Islet of Langerhans (tissue), 1 donor: ENCODE measurements around the gene AHSG.

ENCODE experiments used
- FAIRE-seq: peaks from one replicate; lab custom pipeline; 2011; peaks lifted over from hg19 to GRCh38; lab: Jason Lieb, UNC

Gene AHSG

GRCh38 chr3:186643493-186643892, 30.6 kb downstream of the AHSG start:
- FAIRE-seq, result no peak

DNA sequence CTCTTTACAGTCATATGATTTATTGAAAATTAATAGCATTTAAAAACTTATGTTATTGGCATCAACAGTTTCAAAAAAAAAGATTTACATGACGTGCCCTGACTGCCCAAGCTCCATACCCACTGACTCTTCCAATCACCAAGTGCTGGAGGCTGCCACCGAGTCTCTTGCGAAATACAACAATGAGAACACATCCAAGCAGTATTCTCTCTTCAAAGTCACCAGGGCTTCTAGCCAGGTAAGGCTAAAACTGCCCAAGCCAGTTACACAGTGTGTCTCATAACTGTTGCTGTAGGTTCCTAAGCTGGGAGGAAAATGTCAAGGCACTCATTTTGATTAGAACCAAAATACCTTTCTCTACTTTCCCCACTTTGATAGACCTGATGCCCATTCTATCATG, 31.8 kb downstream of the AHSG start:
- FAIRE-seq, result no peak

GRCh38 chr3:186646106-186646505, 33.2 kb downstream of the AHSG start:
- no peak for FAIRE-seq

DNA sequence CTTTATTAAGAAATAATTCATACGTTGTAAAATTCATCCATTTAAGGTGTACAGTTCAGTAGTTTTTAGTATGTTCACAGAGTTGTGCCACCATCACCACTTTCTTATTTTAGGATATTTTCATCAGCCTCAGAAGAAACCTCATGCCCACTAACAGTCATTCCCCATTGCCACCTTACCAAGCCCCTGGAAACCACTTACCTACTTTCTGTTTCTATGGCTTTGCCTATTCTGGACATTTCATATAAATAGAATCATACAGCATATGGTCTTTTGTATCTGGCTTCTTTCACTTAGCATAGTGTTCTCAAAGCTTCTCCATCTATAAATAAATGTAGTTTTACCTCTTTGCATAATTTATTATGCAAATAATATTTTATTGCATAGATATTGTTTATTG, 34.0 kb downstream of the AHSG start:
- no peak for FAIRE-seq

GRCh38 chr3:186648851-186649250, 36.0 kb downstream of the AHSG start:
- no peak for FAIRE-seq

- no peak for FAIRE-seq
Measured at GRCh38 chr3:186651678-186652215, 38.9 kb downstream of the AHSG start.

- no peak for FAIRE-seq
Measured at GRCh38 chr3:186653080-186653707, 40.3 kb downstream of the AHSG start.

- FAIRE-seq, result no peak
Measured at GRCh38 chr3:186653984-186654383, 41.1 kb downstream of the AHSG start.

DNA sequence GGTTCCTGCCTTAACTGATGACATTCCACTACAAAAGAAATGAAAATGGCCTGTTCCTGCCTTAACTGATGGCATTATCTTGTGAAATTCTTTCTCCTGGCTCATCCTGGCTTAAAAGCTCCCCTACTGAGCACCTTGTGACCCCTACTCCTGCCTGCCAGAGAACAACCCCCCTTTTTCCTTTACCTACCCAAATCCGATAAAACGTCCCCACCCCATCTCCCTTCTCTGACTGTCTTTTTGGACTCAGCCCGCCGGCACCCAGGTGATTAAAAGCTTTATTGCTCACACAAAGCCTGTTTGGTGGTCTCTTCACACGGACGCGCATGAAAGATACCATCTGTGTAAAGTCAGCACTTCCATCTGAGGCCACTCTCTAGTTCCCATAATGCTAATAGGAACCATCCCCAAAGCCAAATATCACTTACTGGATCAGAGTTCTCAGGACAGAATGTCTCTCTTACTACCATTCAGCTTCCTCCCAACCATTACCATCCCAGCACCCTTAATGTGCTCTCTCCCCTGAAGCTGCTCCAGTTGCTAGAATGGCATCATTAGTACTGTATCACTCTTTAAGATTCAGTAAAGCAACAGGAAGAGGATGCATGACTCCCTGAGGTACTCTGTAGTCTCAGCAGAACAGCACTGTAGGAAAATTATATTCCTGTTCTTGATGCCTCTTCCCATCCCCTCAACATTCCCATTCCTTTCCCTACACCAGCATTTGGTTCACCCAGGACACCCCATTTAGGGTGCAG, 50.7 kb downstream of the AHSG start:
- no peak for FAIRE-seq

- FAIRE-seq, result no peak
Measured at GRCh38 chr3:186664119-186664495, 51.2 kb downstream of the AHSG start.

DNA sequence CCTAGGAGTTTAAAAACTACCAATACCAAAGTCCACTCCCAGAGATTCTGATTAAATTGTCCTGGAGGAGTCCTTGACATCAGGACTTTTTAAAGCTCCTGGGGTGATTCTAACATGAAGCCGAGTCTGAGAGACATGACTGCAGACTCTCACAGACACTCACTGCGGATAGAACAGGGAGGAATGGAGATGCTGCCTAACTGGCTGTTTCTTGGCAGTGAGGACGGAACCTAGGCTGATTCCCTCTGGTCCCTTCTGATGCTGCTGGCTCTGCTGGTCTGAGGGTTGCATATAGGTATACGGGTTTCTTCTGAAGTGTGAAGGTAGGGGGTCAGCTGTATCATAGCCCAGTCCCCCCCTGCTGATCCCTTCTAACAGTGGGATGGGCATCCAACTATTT, 51.6 kb downstream of the AHSG start:
- no peak for FAIRE-seq

- no peak for FAIRE-seq
Measured at GRCh38 chr3:186665625-186666188, 52.8 kb downstream of the AHSG start, which contains the start of gene HRG. Gene HRG, plus strand, starts transcription at chr3:186666014. Its CDS starts 18 bp downstream, at chr3:186666032.

- FAIRE-seq, result no peak
Measured at GRCh38 chr3:186668426-186668825, 55.6 kb downstream of the AHSG start.

GRCh38 chr3:186669378-186670084, 56.7 kb downstream of the AHSG start:
- FAIRE-seq, result no peak

- no peak for FAIRE-seq
Measured at GRCh38 chr3:186670155-186670554, 57.3 kb downstream of the AHSG start.
